ENCODE measurements around the gene POU2AF2.
"Not testable (repeated sequence)": the region's sequence is repeated elsewhere in the genome, so short reads cannot be mapped to it uniquely, and the experiment has no call there.

The POU2AF2 gene

GRCh38 chr11:111245425-111245824 is at the start of gene POU2AF2:
Gene POU2AF2 (plus strand): TSS chr11:111245725. CDS start chr11:111245854, 129 bp downstream.
- DNase-seq (ENCODE audit: low read depth) = no peak

- DNase-seq (ENCODE audit: low read depth) = no peak
These were observed 45.5 kb upstream of the POU2AF2 start for GRCh38 chr11:111200010-111200534.

- DNase-seq (ENCODE audit: low read depth) = no peak
These were observed 41.3 kb upstream of the POU2AF2 start for GRCh38 chr11:111204211-111204610.

- no peak for DNase-seq (ENCODE audit: low read depth)
These were observed 39.7 kb upstream of the POU2AF2 start for GRCh38 chr11:111205632-111206385.

- no peak for DNase-seq (ENCODE audit: low read depth)
These were observed 39.1 kb upstream of the POU2AF2 start for GRCh38 chr11:111206472-111206871.

GRCh38 chr11:111207213-111207612 is 38.3 kb upstream of the POU2AF2 start:
- DNase-seq (ENCODE audit: low read depth) = no peak

GRCh38 chr11:111209543-111210355 is 35.8 kb upstream of the POU2AF2 start:
- DNase-seq (ENCODE audit: low read depth) = no peak

GRCh38 chr11:111213256-111213655 is 32.3 kb upstream of the POU2AF2 start:
- DNase-seq (ENCODE audit: low read depth) = no peak

GRCh38 chr11:111220721-111221120 is 24.8 kb upstream of the POU2AF2 start:
- DNase-seq (ENCODE audit: low read depth) = no peak

GRCh38 chr11:111221208-111221607 is 24.3 kb upstream of the POU2AF2 start:
- DNase-seq (ENCODE audit: low read depth) = no peak

GRCh38 chr11:111221936-111222335 is 23.6 kb upstream of the POU2AF2 start:
- not testable (repeated sequence) for DNase-seq (ENCODE audit: low read depth)

GRCh38 chr11:111222821-111223455 is 22.6 kb upstream of the POU2AF2 start:
- not testable (repeated sequence) for DNase-seq (ENCODE audit: low read depth)

GRCh38 chr11:111225881-111226280 is 19.6 kb upstream of the POU2AF2 start:
- DNase-seq (ENCODE audit: low read depth) = no peak

- no peak for DNase-seq (ENCODE audit: low read depth)
These were observed 15.9 kb upstream of the POU2AF2 start for GRCh38 chr11:111229604-111230003.

- DNase-seq (ENCODE audit: low read depth) = no peak
These were observed 15.4 kb upstream of the POU2AF2 start for GRCh38 chr11:111230122-111230465.

- no peak for DNase-seq (ENCODE audit: low read depth)
These were observed 13.7 kb upstream of the POU2AF2 start for GRCh38 chr11:111231836-111232235.

- DNase-seq (ENCODE audit: low read depth) = no peak
These were observed 9.1 kb upstream of the POU2AF2 start for GRCh38 chr11:111236383-111236782.

GRCh38 chr11:111237926-111238325 is 7.6 kb upstream of the POU2AF2 start:
- no peak for DNase-seq (ENCODE audit: low read depth)

GRCh38 chr11:111246956-111247355 is 1.4 kb downstream of the POU2AF2 start:
- DNase-seq (ENCODE audit: low read depth) = no peak

- no peak for DNase-seq (ENCODE audit: low read depth)
These were observed 5.4 kb downstream of the POU2AF2 start for GRCh38 chr11:111250936-111251335.

GRCh38 chr11:111253131-111253530 is 7.6 kb downstream of the POU2AF2 start:
- DNase-seq (ENCODE audit: low read depth) = no peak

- DNase-seq (ENCODE audit: low read depth) = no peak
These were observed 8.1 kb downstream of the POU2AF2 start for GRCh38 chr11:111253630-111254029.

GRCh38 chr11:111258046-111258445 is 12.5 kb downstream of the POU2AF2 start:
- no peak for DNase-seq (ENCODE audit: low read depth)

All from stimulated activated CD8-positive, alpha-beta memory T cell treated with anti-CD3 and anti-CD28 coated beads, Interleukin-15, amount 100 ng/mL, for 1 hour (primary cell).